ENCODE measurements around the gene NMNAT2. TPM values are rescaled to one million over a fixed set of nuclear protein-coding genes. Genes with fewer than 3 reads are reported as not detected.

The NMNAT2 gene
- total and polyA plus RNA-seq, 2 of the 4 experiments (the other 2 are of a cell fraction) = 0.36 to 2.4 TPM

GRCh38 chr1:183251101-183251958, 166.8 kb downstream of the NMNAT2 start:
- no peak overlapping the region for H3K14ac ChIP-seq (replicated peaks; ENCODE audit: low read depth, low read length)
- no peaks in the 10 kb centered on the region for H3K36me3 ChIP-seq (ENCODE audit: control insufficient read depth, insufficient read depth, low read length)
- H3K4me3 ChIP-seq (ENCODE audit: insufficient read depth, low read depth, low read length) = no peak overlapping the region
- H3K27ac ChIP-seq (ENCODE audit: insufficient read depth, low read length) = no peak overlapping the region
- no peak overlapping the region for H2BK5ac ChIP-seq (ENCODE audit: low read depth, low read length, poor library complexity, severe bottlenecking)
- H3K4ac ChIP-seq (ENCODE audit: low read depth, low read length) = no peak overlapping the region
- DNase-seq = no peak
- intact Hi-C loops (cut with micrococcal nuclease) = no loop called here
- H3K9ac ChIP-seq (ENCODE audit: low read depth, low read length) = no peak overlapping the region
- in situ Hi-C loops (cut with MboI; ENCODE audit: low sequenced_read_pairs) = no loop called here
- 85% methylated on average over 4 of the region's 12 CpGs; no CpG with 5 or more reads in 1 of the 2 experiments for WGBS, 2 experiments (ENCODE audit: extremely low coverage in 2 of 2, insufficient read length in 1 of 2)
- POLR2A ChIA-PET (ENCODE audit: unreplicated experiment) = no interaction called here
- no peak overlapping the region for H3K4me2 ChIP-seq (ENCODE audit: low read depth, low read length)
- H2BK20ac ChIP-seq (ENCODE audit: low read depth, low read length) = no peak overlapping the region
- H3K9me3 ChIP-seq (ENCODE audit: control insufficient read depth, insufficient read depth, low read length) = peaks cover 6% of the 10 kb centered on the region
- no peak overlapping the region for H2BK120ac ChIP-seq (ENCODE audit: low read depth, low read length)
- no peak overlapping the region for H4K91ac ChIP-seq (ENCODE audit: insufficient read depth, low read depth, low read length)
- H4K5ac ChIP-seq (ENCODE audit: low read depth, low read length) = no peak overlapping the region
- no peak for ATAC-seq (ENCODE audit: low read depth)
- no peaks in the 10 kb centered on the region for H3K9me1 ChIP-seq (ENCODE audit: insufficient read depth, low read length)
- H3K23ac ChIP-seq (ENCODE audit: low read depth, low read length) = no peak overlapping the region
- no peak overlapping the region for H3K18ac ChIP-seq (ENCODE audit: low read depth, low read length)
- no peak overlapping the region for H2AFZ ChIP-seq (replicated peaks; ENCODE audit: low read length, poor library complexity)
- dilution Hi-C loops (cut with HindIII; ENCODE audit: low sequenced_read_pairs, unreplicated experiment) = no loop called here
- no peaks in the 10 kb centered on the region for H3K79me1 ChIP-seq (ENCODE audit: low read depth in 1 of 2, low read length in 2 of 2)
- no peaks in the 10 kb centered on the region for H3K4me1 ChIP-seq (ENCODE audit: control insufficient read depth, insufficient read depth, low read length)
- no TSS peak for BruUV-seq (replicated peaks)
- no peak overlapping the region for H2AK9ac ChIP-seq (replicated peaks; ENCODE audit: low read depth, low read length, poor library complexity)
- no peak overlapping the region for H4K8ac ChIP-seq (ENCODE audit: low read depth in 2 of 2, low read length in 2 of 2)
- H2BK15ac ChIP-seq (ENCODE audit: low read depth, low read length) = no peak overlapping the region
- no peak overlapping the region; the same call in 1 of the 2 replicates for H2AK5ac ChIP-seq (ENCODE audit: low read depth, low read length)
- no peaks in the 10 kb centered on the region for H4K20me1 ChIP-seq (ENCODE audit: insufficient read depth, low read length)
- H3K56ac ChIP-seq (ENCODE audit: extremely low read depth, insufficient read depth, low read length) = no peak overlapping the region
- no peaks in the 10 kb centered on the region for H3K27me3 ChIP-seq (ENCODE audit: control insufficient read depth, insufficient read depth, low read length)
- CTCF ChIA-PET = no interaction called here
- TF ChIP-seq NFE2L2 (IDR thresholded peaks at IDR 0.05; ENCODE audit: low read depth, low read length) (no peak), MAFK (IDR thresholded peaks at IDR 0.05; ENCODE audit: low read depth, low read length) (no peak), RAD21 (IDR thresholded peaks at IDR 0.05; ENCODE audit: low read length) (no peak), BHLHE40 (IDR thresholded peaks at IDR 0.05; ENCODE audit: low read depth, low read length) (no peak), CHD1 (IDR thresholded peaks at IDR 0.05; ENCODE audit: low read depth, low read length) (no peak), CEBPB (IDR thresholded peaks at IDR 0.05; ENCODE audit: low read depth, low read length) (no peak), USF2 (IDR thresholded peaks at IDR 0.05; ENCODE audit: low read depth, low read length) (no peak), MAZ (IDR thresholded peaks at IDR 0.05; ENCODE audit: borderline replicate concordance, low read depth, low read length) (no peak), MXI1 (IDR thresholded peaks at IDR 0.05; ENCODE audit: borderline replicate concordance, low read depth, low read length) (no peak), ELK1 (IDR thresholded peaks at IDR 0.05; ENCODE audit: borderline replicate concordance, low read depth, low read length) (no peak), RCOR1 (IDR thresholded peaks at IDR 0.05; ENCODE audit: insufficient replicate concordance, low read length) (no peak), RFX5 (IDR thresholded peaks at IDR 0.05; ENCODE audit: low read depth, low read length) (no peak), CTCF (conservative IDR thresholded peaks at IDR 0.05; ENCODE audit: low read depth, low read length) (no peak), SMC3 (IDR thresholded peaks at IDR 0.05; ENCODE audit: low read depth, low read length) (no peak), POLR2A (IDR thresholded peaks at IDR 0.05; ENCODE audit: low read depth, low read length) (no peak)

Measured in IMR-90 (cell line).